ENCODE data around the gene KRT81.

DNA sequence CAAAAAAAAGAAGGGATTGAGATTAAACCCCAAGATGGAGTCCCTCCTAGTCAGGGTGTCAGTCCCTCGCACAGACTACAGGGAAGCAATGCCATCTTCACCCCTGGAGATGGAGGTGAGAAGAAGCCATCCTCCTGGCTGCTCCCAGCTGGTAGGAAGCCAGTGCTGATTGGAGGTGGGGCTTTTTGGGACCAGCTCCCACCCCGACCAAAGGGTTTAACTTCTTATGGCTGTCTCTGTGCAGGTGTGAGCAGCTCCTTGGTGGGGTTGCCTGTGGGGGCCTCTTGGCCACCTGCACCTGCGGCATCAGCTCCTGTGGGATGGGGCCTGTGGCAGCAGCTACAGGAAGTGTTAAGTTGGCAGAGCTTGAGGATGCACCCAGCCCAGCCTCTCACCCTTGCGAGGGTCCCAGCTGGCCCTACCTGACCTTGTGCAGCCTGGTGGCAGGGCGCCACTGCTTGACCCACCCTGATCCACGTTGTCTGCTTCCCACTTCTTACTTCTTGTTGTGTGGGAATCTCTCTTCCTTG, 20.7 kb downstream of the KRT81 start:
- TF ChIP-seq, protein P1, sequence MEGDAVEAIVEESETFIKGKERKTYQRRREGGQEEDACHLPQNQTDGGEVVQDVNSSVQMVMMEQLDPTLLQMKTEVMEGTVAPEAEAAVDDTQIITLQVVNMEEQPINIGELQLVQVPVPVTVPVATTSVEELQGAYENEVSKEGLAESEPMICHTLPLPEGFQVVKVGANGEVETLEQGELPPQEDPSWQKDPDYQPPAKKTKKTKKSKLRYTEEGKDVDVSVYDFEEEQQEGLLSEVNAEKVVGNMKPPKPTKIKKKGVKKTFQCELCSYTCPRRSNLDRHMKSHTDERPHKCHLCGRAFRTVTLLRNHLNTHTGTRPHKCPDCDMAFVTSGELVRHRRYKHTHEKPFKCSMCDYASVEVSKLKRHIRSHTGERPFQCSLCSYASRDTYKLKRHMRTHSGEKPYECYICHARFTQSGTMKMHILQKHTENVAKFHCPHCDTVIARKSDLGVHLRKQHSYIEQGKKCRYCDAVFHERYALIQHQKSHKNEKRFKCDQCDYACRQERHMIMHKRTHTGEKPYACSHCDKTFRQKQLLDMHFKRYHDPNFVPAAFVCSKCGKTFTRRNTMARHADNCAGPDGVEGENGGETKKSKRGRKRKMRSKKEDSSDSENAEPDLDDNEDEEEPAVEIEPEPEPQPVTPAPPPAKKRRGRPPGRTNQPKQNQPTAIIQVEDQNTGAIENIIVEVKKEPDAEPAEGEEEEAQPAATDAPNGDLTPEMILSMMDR (IDR thresholded peaks at IDR 0.05) = no peak
- TF ChIP-seq POLR2A (IDR thresholded peaks at IDR 0.05) = no peak

All from breast epithelium (tissue), 3 donors.